Skeletal muscle satellite cell (primary cell): Measurements from ENCODE around the gene TTYH3.
A peak's percentile ranks its signal among the peaks of the same experiment; 100 is the strongest.

Source experiments
- H3K27me3 ChIP-seq: 2 replicates; pipeline ENCODE4 v1.7.0; 2013; ENCODE audit warnings: low read length; ENCODE audit not compliant: control insufficient read depth, insufficient read depth
- H3K36me3 ChIP-seq: 2 replicates; pipeline ENCODE4 v1.7.0; 2013; ENCODE audit warnings: mild to moderate bottlenecking, control low read depth, low read length; ENCODE audit not compliant: insufficient read depth
- H3K4me1 ChIP-seq: 2 replicates; pipeline ENCODE4 v1.7.0; 2013; ENCODE audit warnings: low read length; ENCODE audit not compliant: control insufficient read depth, insufficient read depth
- H3K4me2 ChIP-seq: 2 replicates; pipeline ENCODE4 v1.7.0; 2013; ENCODE audit warnings: mild to moderate bottlenecking, low read length
- H3K4me3 ChIP-seq: 2 replicates; pipeline ENCODE4 v1.7.0; 2013; ENCODE audit warnings: low read length
- H3K9ac ChIP-seq: 2 replicates; pipeline ENCODE4 v1.7.0; 2013; ENCODE audit warnings: mild to moderate bottlenecking, low read depth, low read length, moderate library complexity
- H3K9me3 ChIP-seq: replicated peaks from 2 replicates; pipeline ENCODE4 v1.7.0; 2013; ENCODE audit warnings: mild to moderate bottlenecking, control low read depth, low read length

Gene TTYH3

DNA sequence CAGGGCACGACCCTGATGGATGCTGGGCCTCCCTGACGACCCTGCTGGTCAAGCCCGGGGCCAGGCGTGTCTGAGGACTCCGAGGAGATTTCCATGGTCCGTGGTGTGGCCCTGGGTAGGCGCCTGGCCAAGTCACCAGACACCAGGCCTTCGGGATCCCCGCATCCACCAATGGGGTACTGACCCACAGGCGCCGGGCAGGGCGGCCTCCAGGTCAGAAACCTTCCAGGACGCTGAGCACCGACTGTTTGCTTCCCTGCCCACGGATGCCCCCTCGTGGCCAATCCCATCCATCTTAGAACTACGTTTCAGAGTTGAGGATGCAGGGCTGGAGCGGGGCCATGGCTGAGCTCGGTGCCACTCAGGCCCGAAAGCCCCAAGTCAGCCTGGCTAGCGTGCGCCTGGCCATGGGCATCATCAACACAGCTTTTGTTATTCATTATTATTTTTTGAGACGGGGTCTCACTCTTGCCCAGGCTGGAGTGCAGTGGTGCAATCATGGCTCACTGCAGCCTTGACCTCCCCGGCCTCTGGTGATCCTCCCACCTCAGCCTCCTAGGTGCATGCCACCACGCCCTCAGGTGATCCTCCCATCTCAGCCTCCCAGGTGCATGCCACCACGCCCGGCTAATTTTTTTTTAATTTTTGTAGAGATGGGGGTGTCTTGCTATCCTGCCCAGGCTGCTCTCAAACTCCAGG, 49.2 kb downstream of the TTYH3 start:
- no peak overlapping the region for H3K9ac ChIP-seq
- H3K9me3 ChIP-seq = no peaks in the 10 kb centered on the region
- H3K4me1 ChIP-seq = peaks cover 2% of the 10 kb centered on the region
- no peak overlapping the region for H3K4me3 ChIP-seq
- no peaks in the 10 kb centered on the region for H3K36me3 ChIP-seq
- H3K4me2 ChIP-seq = no peak overlapping the region
- peaks cover 16% of the 10 kb centered on the region for H3K27me3 ChIP-seq

DNA sequence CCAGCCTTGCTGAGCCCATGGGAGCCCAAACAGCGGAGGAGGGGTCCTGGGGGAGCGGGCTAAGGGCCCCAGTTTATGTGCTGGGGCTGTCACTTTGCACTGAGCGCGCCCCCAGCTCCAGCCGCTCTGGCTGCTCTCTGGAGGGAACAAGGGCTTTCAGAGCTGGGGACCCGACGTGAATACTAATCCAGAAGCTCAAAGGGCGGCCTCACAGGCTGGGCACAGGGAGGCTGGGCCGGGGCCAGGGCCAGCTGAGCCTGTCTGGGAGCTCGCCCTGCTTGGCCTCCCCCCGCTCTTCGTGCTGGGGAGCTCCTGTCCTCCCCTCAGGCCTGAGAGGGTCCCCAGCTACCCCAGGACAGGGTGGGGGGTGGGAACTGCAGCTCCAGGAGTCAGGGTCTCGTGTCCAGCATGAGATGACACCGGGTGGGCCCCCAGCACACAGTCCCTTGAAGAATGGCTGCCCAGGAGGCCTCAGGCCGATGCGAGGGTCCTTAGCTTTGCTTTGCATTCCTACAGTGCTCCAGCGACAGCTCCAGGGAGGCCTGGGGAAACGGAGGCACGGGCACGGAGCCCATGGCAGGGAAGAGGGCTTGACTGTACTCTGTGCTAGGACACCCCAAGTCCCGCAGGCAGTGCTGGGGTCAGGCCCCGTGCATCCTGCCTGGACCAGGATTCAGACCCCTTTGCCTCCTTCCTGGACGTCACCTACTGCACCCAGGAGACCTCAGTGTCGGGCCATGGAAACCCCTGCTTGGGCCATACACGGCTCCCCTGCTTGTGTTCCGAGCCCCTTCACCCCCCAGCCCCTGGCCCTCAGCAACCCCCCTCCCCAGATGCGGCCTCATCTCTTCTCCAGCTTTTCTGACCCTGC, 50.4 kb downstream of the TTYH3 start:
- H3K9ac ChIP-seq = no peak overlapping the region

GRCh38 chr7:2684501-2684900, 52.7 kb downstream of the TTYH3 start:
- H3K4me1 ChIP-seq = peaks cover 26% of the 10 kb centered on the region
- H3K4me2 ChIP-seq = no peak overlapping the region
- H3K36me3 ChIP-seq = no peaks in the 10 kb centered on the region
- no peaks in the 10 kb centered on the region for H3K9me3 ChIP-seq
- no peak overlapping the region for H3K4me3 ChIP-seq
- H3K9ac ChIP-seq = no peak overlapping the region
- H3K27me3 ChIP-seq = peaks cover 27% of the 10 kb centered on the region

More for the DNA sequence above, 50.4 kb downstream of the TTYH3 start:
- Histone ChIP-seq H3K4me3 (no peak overlapping the region), H3K4me1 (peaks cover 5% of the 10 kb centered on the region), H3K36me3 (no peaks in the 10 kb centered on the region), H3K9me3 (no peaks in the 10 kb centered on the region), H3K27me3 (peaks cover 16% of the 10 kb centered on the region), H3K4me2 (no peak overlapping the region)

DNA sequence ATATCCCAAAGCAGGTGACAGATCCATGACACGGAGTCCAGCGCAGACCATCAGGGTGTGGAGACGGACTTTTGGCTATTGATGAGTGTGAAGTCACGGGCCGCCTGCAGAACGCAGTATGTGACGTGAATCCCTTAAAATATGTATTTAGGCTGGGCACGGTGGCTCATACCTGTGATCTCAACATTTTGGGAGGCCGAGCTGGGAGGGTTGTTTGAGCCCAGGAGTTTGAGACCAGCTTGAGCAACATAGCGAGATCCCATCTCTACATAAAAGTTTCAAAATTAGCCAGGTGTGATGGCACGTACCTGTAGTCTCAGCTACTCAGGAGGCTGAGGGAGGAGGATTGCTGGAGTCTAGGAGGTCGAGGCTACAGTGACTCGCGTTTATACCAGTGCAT, 54.3 kb downstream of the TTYH3 start:
- Histone ChIP-seq H3K9me3 (no peaks in the 10 kb centered on the region), H3K9ac (no peak overlapping the region), H3K36me3 (no peaks in the 10 kb centered on the region), H3K4me3 (no peak overlapping the region), H3K27me3 (peaks cover 20% of the 10 kb centered on the region), H3K4me2 (no peak overlapping the region), H3K4me1 (peaks cover 33% of the 10 kb centered on the region)

- Histone ChIP-seq H3K27me3 (peaks cover 11% of the 10 kb centered on the region), H3K36me3 (no peaks in the 10 kb centered on the region), H3K4me3 (peak overlapping the region; percentile 64), H3K4me1 (peaks cover 33% of the 10 kb centered on the region), H3K9me3 (no peaks in the 10 kb centered on the region), H3K9ac (peak overlapping the region; percentile 78), H3K4me2 (peak overlapping the region; percentile 84)
These were observed 55.6 kb downstream of the TTYH3 start for GRCh38 chr7:2687338-2687869.

DNA sequence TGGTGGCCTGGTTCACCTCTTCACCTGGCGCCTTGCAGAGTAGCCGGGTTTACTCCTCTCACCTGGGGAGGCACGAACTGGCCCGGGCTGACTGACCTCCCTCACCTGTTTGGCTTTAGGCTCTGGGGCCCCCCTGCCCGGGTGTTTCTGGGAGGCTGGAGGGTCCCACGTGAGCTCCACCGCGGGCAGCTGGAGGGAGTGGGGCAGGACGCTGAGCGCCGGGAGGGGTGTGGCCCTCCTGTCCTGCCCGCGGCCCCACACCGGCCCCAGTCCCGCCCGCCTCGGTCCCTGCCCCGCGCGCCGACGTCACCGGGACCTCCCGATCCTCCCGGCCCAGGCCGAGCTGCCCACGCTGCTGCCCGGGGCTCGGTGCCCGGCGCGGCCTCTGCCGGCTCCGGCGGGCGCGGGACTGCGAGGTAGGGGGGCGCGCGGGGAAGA, 56.1 kb downstream of the TTYH3 start, which contains the start of gene AMZ1:
TSS of gene AMZ1 (plus strand) at position 322 of the 438 bp plus-strand sequence. CDS start 12,250 bp downstream, outside the sequence.
- no peaks in the 10 kb centered on the region for H3K9me3 ChIP-seq
- peak within 1 kb of the TSS; percentile 64 for H3K4me3 ChIP-seq
- no peaks in the 10 kb centered on the region for H3K36me3 ChIP-seq
- H3K4me2 ChIP-seq = peak within 1 kb of the TSS; percentile 84
- peaks cover 30% of the 10 kb centered on the region for H3K4me1 ChIP-seq
- H3K9ac ChIP-seq = peak within 1 kb of the TSS; percentile 78
- peaks cover 11% of the 10 kb centered on the region for H3K27me3 ChIP-seq

- H3K4me3 ChIP-seq = peak overlapping the region; percentile 64
- no peaks in the 10 kb centered on the region for H3K9me3 ChIP-seq
- H3K9ac ChIP-seq = peak overlapping the region; percentile 78
- peak overlapping the region; percentile 84 for H3K4me2 ChIP-seq
- H3K36me3 ChIP-seq = no peaks in the 10 kb centered on the region
- peaks cover 30% of the 10 kb centered on the region for H3K4me1 ChIP-seq
- peaks cover 11% of the 10 kb centered on the region for H3K27me3 ChIP-seq
These were observed 56.9 kb downstream of the TTYH3 start for GRCh38 chr7:2688409-2689342.

DNA sequence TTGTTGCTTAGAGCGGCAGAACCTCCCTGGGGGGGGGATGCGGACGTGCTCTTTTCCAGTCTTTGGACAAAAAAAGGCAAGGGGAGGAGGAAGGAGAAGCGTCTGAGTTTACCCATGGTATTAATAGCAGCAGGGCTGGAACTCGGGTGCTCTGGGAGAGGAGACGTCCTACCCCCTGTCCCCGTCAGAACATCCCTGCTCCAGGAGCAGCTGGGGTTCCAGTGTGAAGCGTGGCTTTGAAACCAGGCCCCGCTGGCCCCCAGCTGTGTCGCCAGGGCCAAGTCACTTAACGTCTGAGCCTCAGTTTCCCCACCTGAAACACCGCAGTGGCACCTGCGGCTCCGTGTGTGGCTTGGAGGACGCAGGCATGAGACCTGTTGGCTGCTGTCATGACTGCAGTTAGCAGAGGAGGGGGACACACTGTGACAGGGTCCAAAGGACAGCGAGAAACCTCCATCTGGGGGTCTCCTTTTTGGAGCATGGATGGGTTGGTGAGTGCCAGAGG, 57.6 kb downstream of the TTYH3 start:
- Histone ChIP-seq H3K36me3 (no peaks in the 10 kb centered on the region), H3K4me1 (peaks cover 30% of the 10 kb centered on the region), H3K9me3 (no peaks in the 10 kb centered on the region), H3K4me2 (peak overlapping the region; percentile 84), H3K4me3 (no peak overlapping the region), H3K27me3 (peaks cover 11% of the 10 kb centered on the region), H3K9ac (no peak overlapping the region)

DNA sequence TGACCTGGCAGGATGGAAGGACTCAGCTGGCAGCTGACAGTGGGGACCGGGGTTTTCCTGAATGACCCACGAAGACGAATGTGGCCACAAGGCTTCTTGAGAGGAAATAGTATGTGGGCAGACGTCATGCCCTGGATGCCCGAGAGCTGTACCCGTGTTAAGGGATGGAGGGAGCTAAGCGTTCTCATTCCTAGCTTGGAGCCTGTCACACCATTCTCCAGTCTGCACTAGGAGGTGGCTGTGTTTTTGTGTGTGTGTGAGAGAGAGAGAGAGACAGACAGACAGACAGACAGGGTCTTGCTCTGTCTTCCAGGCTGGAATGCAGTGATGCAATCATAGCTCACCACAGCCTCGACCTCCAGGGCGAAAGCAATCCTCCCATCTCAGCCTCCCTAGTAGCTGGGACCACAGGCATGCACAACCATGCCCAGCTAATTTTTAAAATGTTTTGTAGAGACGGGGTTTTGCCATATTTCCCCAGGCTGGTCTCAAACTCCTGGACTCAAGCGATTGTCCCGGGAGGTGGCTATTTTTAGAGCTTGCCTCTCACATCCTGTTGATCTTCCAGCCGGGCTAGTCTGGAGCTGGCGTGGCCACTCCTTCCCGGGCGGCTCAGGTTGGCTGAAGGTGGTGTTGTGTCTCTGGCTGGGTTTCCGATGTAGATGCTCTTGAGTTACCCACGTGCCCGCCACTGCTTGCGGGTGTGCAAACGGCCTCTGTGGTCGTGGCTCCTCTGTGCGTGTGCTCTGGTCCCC, 58.3 kb downstream of the TTYH3 start:
- Histone ChIP-seq H3K27me3 (peaks cover 11% of the 10 kb centered on the region), H3K4me2 (no peak overlapping the region), H3K4me3 (no peak overlapping the region), H3K9me3 (no peaks in the 10 kb centered on the region), H3K36me3 (no peaks in the 10 kb centered on the region), H3K9ac (no peak overlapping the region), H3K4me1 (peaks cover 30% of the 10 kb centered on the region)

DNA sequence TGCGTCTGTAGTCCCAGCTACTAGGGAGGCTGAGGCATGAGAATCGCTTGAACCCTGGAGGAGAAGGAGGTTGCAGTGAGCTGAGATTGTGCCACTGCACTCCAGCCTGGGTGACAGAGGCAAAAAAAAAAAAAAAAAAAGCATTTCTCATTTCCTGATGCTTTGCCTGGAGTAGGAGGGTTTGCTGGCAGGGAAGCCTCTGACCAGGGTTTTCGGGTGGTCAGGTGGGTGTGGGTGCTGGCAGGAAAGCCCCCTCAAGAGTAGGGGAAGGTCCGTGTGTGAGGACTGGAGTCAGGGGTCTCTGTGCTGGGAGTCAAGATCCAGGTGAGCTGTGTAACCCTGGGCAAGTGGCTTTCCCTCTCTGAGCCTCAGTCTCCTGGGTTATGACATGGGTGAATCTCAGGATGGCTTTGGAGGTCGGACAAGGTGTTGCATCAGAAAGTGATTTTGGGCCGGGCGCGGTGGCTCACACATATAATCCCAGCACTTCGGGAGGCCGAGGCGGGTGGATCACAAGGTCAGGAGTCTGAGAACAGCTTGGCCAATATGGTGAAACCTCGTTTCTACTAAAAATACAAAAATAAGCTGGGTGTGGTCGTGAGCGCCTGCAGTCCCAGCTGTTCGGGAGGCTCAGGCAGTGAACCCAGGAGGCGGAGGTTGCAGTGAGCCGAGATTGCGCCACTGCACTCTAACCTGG, 59.4 kb downstream of the TTYH3 start:
- Histone ChIP-seq H3K4me2 (no peak overlapping the region), H3K27me3 (peaks cover 11% of the 10 kb centered on the region), H3K9me3 (no peaks in the 10 kb centered on the region), H3K9ac (no peak overlapping the region), H3K36me3 (no peaks in the 10 kb centered on the region), H3K4me3 (no peak overlapping the region), H3K4me1 (peaks cover 30% of the 10 kb centered on the region)
